Cardiac muscle cell (in vitro differentiated cells and primary cell): Measurements from ENCODE around the gene HSPH1. TPM values are rescaled to one million over a fixed set of nuclear protein-coding genes. Genes with fewer than 3 reads are reported as not detected.

ENCODE experiments used
- DNase-seq, 2 donors: peaks; one replicate each; pipeline versions ENCODE4 v3.0.0 to v3.0.0-alpha.2; 2010 to 2017; ENCODE audit warnings: low read depth in 1 of 2, low spot score in 1 of 2
- H3K27ac ChIP-seq: fragments of 200-600 bp; sonication (generic); 2 replicates; pipeline ENCODE4 v1.5.1; 2016
- H3K27me3 ChIP-seq: fragments of 200-600 bp; sonication (generic); 2 replicates; pipeline ENCODE4 v1.6.0; 2016; ENCODE audit warnings: control low read depth
- H3K36me3 ChIP-seq: fragments of 200-600 bp; sonication (generic); 2 replicates; pipeline ENCODE4 v1.5.1; 2016; ENCODE audit warnings: control low read depth
- H3K4me1 ChIP-seq: fragments of 200-600 bp; sonication (generic); 2 replicates; pipeline ENCODE4 v1.8.1; 2017; ENCODE audit warnings: low read depth, mild to moderate bottlenecking, mixed run types
- H3K4me3 ChIP-seq: fragments of 200-600 bp; sonication (generic); 2 replicates; pipeline ENCODE4 v1.5.1; 2016; ENCODE audit warnings: mild to moderate bottlenecking
- H3K9me3 ChIP-seq: fragments of 200-600 bp; sonication (generic); 2 replicates; pipeline ENCODE4 v1.5.1; 2017; ENCODE audit warnings: low read depth, mild to moderate bottlenecking, control low read depth
- CTCF ChIP-seq: IDR thresholded peaks from 2 replicates; pipeline ENCODE4 v1.5.1; 2012; ENCODE audit warnings: low read depth, mild to moderate bottlenecking, low read length
- polyA plus RNA-seq: library from polyadenylated mRNA; unstranded; fragments of >200 nt; fragmentation: Nextera tagmentation; extraction: Ambion mirVana; gene quantifications from 2 replicates; pipeline ENCODE4 v1.2.1, GENCODE V29; 2016
- total RNA-seq: library from RNA; depleted of rRNA; stranded (reverse); fragments of >200 nt; gene quantifications from 2 replicates; pipeline ENCODE4 v1.2.3, GENCODE V29; 2016

Gene HSPH1
- total and polyA plus RNA-seq, 2 experiments from 2014 or later: 25.8 to 50.8 TPM

- H3K9me3 ChIP-seq: no peaks in the 10 kb centered on the region
- H3K27ac ChIP-seq: no peak overlapping the region
- H3K4me1 ChIP-seq: no peaks in the 10 kb centered on the region
- no peak for TF ChIP-seq CTCF
- no peak for DNase-seq
- peaks cover 4% of the 10 kb centered on the region for H3K27me3 ChIP-seq
- H3K36me3 ChIP-seq: no peaks in the 10 kb centered on the region
- no peak overlapping the region for H3K4me3 ChIP-seq
Measured at GRCh38 chr13:31096654-31097302, 64.9 kb downstream of the HSPH1 start.

GRCh38 chr13:31094331-31095015 is 67.2 kb downstream of the HSPH1 start:
- Histone ChIP-seq H3K9me3 (no peaks in the 10 kb centered on the region), H3K36me3 (no peaks in the 10 kb centered on the region), H3K27me3 (no peaks in the 10 kb centered on the region), H3K4me1 (no peaks in the 10 kb centered on the region), H3K4me3 (no peak overlapping the region), H3K27ac (no peak overlapping the region)
- TF ChIP-seq CTCF: no peak
- no peak for DNase-seq

GRCh38 chr13:31093145-31093885 is 68.4 kb downstream of the HSPH1 start:
- DNase-seq: no peak
- TF ChIP-seq CTCF: no peak
- Histone ChIP-seq H3K9me3 (no peaks in the 10 kb centered on the region), H3K4me1 (no peaks in the 10 kb centered on the region), H3K27me3 (no peaks in the 10 kb centered on the region), H3K27ac (no peak overlapping the region), H3K36me3 (no peaks in the 10 kb centered on the region), H3K4me3 (no peak overlapping the region)

GRCh38 chr13:31092646-31093045 is 69.1 kb downstream of the HSPH1 start:
- DNase-seq: no peak
- no peaks in the 10 kb centered on the region for H3K9me3 ChIP-seq
- TF ChIP-seq CTCF: no peak
- H3K4me3 ChIP-seq: no peak overlapping the region
- no peaks in the 10 kb centered on the region for H3K36me3 ChIP-seq
- no peak overlapping the region for H3K27ac ChIP-seq
- no peaks in the 10 kb centered on the region for H3K27me3 ChIP-seq
- no peaks in the 10 kb centered on the region for H3K4me1 ChIP-seq

GRCh38 chr13:31090961-31091624 is 70.6 kb downstream of the HSPH1 start:
- DNase-seq: peak in 1 of 2 donors; percentile 53
- Histone ChIP-seq H3K36me3 (no peaks in the 10 kb centered on the region), H3K27ac (no peak overlapping the region), H3K4me3 (no peak overlapping the region), H3K4me1 (no peaks in the 10 kb centered on the region), H3K9me3 (no peaks in the 10 kb centered on the region), H3K27me3 (no peaks in the 10 kb centered on the region)
- no peak for TF ChIP-seq CTCF
